Liver (tissue), 9 donors: ENCODE results near the gene BTN3A1. TPM values are rescaled to one million over a fixed set of nuclear protein-coding genes. Genes with fewer than 3 reads are reported as not detected.

Experiments used
- DNase-seq: peaks from one replicate; pipeline ENCODE4 v3.0.0-alpha.2; 2017; ENCODE audit warnings: low spot score
- H3K27ac ChIP-seq, 2 donors: one replicate each; pipeline ENCODE4 v1.7.0; 2013; ENCODE audit warnings: inconsistent platforms in 2 of 2, low read length in 2 of 2, control low read depth in 1 of 2, low read depth in 1 of 2, mild to moderate bottlenecking in 1 of 2
- H3K27me3 ChIP-seq, 4 donors: one replicate each; pipeline versions ENCODE4 v1.6.1 to v1.7.0; 2013; ENCODE audit warnings: low read length in 3 of 4, inconsistent platforms in 1 of 4, mild to moderate bottlenecking in 1 of 4, moderate library complexity in 1 of 4; ENCODE audit not compliant: control insufficient read depth in 4 of 4, insufficient read depth in 4 of 4
- H3K36me3 ChIP-seq, 4 donors: one replicate each; pipeline versions ENCODE4 v1.6.1 to v1.7.0; 2013; ENCODE audit warnings: low read length in 3 of 4, mild to moderate bottlenecking in 3 of 4, low read depth in 1 of 4, moderate library complexity in 1 of 4; ENCODE audit not compliant: control insufficient read depth in 4 of 4, insufficient read depth in 3 of 4
- H3K4me1 ChIP-seq, 4 donors: one replicate each; pipeline versions ENCODE4 v1.6.1 to v1.7.0; 2013; ENCODE audit warnings: low read length in 3 of 4, mild to moderate bottlenecking in 3 of 4, moderate library complexity in 1 of 4; ENCODE audit not compliant: control insufficient read depth in 4 of 4, insufficient read depth in 4 of 4
- H3K4me3 ChIP-seq, 3 donors: one replicate each; pipeline versions ENCODE4 v1.6.1 to v1.7.0; 2013; ENCODE audit warnings: low read length in 3 of 3, control low read depth in 1 of 3, low read depth in 1 of 3, mild to moderate bottlenecking in 1 of 3
- H3K9ac ChIP-seq, 2 donors: one replicate each; pipeline ENCODE4 v1.7.0; 2013; ENCODE audit warnings: low read length in 2 of 2, mild to moderate bottlenecking in 2 of 2, moderate library complexity in 2 of 2, control low read depth in 1 of 2, low read depth in 1 of 2
- H3K9me3 ChIP-seq, 4 donors: one replicate each; pipeline versions ENCODE4 v1.6.1 to v1.7.0; 2013; ENCODE audit warnings: low read length in 3 of 4; ENCODE audit not compliant: control insufficient read depth in 4 of 4
- ATF3 ChIP-seq: IDR thresholded peaks from 2 replicates; pipeline ENCODE4 v1.6.1; 2016; ENCODE audit warnings: antibody characterized with exemption
- CTCF ChIP-seq: fragments of 150-350 bp; IDR thresholded peaks from 2 replicates; pipeline ENCODE4 v1.5.1; 2017; ENCODE audit warnings: improper control_type of control experiment, low read depth, low read length; ENCODE audit not compliant: missing input control
- EGR1 ChIP-seq, 2 donors: IDR thresholded peaks; 2 replicates each; pipeline ENCODE4 v1.6.1; 2016 to 2018; ENCODE audit warnings: antibody characterized with exemption in 2 of 2, low read depth in 2 of 2
- FOXA1 ChIP-seq: IDR thresholded peaks from 2 replicates; pipeline ENCODE4 v1.6.1; 2016; ENCODE audit warnings: antibody characterized with exemption
- FOXA2 ChIP-seq: IDR thresholded peaks from 2 replicates; pipeline ENCODE4 v1.6.1; 2016; ENCODE audit warnings: antibody characterized with exemption
- GABPA ChIP-seq, 2 donors: IDR thresholded peaks in 1 of 2; conservative IDR thresholded peaks in 1 of 2; 2 replicates each; pipeline ENCODE4 v1.6.1; 2016; ENCODE audit warnings: antibody characterized with exemption in 2 of 2, mild to moderate bottlenecking in 1 of 2, moderate library complexity in 1 of 2
- HNF4A ChIP-seq, 2 donors: conservative IDR thresholded peaks; 2 replicates each; pipeline ENCODE4 v1.6.1; 2016; ENCODE audit warnings: antibody characterized with exemption in 2 of 2, mild to moderate bottlenecking in 2 of 2
- HNF4G ChIP-seq: IDR thresholded peaks from 2 replicates; pipeline ENCODE4 v1.6.1; 2016; ENCODE audit warnings: antibody characterized with exemption
- JUND ChIP-seq, 2 donors: IDR thresholded peaks; 2 replicates each; pipeline ENCODE4 v1.6.1; 2016; ENCODE audit warnings: antibody characterized with exemption in 2 of 2
- NR2F2 ChIP-seq: IDR thresholded peaks from 2 replicates; pipeline ENCODE4 v1.6.1; 2016; ENCODE audit warnings: antibody characterized with exemption
- RAD21 ChIP-seq, 2 donors: IDR thresholded peaks; 2 replicates each; pipeline ENCODE4 v1.6.1; 2016; ENCODE audit warnings: antibody characterized with exemption in 2 of 2, mild to moderate bottlenecking in 2 of 2
- REST ChIP-seq: IDR thresholded peaks from 2 replicates; pipeline ENCODE4 v1.6.1; 2016; ENCODE audit warnings: antibody characterized with exemption, mild to moderate bottlenecking
- RXRA ChIP-seq, 2 donors: IDR thresholded peaks; 2 replicates each; pipeline ENCODE4 v1.6.1; 2017 to 2018; ENCODE audit warnings: antibody characterized with exemption in 2 of 2, mild to moderate bottlenecking in 1 of 2
- SP1 ChIP-seq: IDR thresholded peaks from 2 replicates; pipeline ENCODE4 v1.6.1; 2018; ENCODE audit warnings: antibody characterized with exemption, mild to moderate bottlenecking
- TAF1 ChIP-seq: conservative IDR thresholded peaks from 2 replicates; pipeline ENCODE4 v1.6.1; 2016; ENCODE audit warnings: antibody characterized with exemption, mild to moderate bottlenecking
- YY1 ChIP-seq: IDR thresholded peaks from 2 replicates; pipeline ENCODE4 v1.6.1; 2016; ENCODE audit warnings: antibody characterized with exemption, mild to moderate bottlenecking
- ZBTB33 ChIP-seq: IDR thresholded peaks from 2 replicates; pipeline ENCODE4 v1.6.1; 2016; ENCODE audit warnings: antibody characterized with exemption
- WGBS: extraction: QIAGEN DNeasy Blood & Tissue Kit; methylation state at CpG from one replicate; pipeline ENCODE4 v1.1.7; 2013; 5-methylcytosine and 5-hydroxymethylcytosine counted together
- polyA plus RNA-seq, 2 donors: library from polyadenylated mRNA; stranded (reverse) in 1 of 2; unstranded in 1 of 2; fragments of 200-250 nt in 1 of 2; fragments of >200 nt in 1 of 2; fragmentation: Nextera tagmentation in 1 of 2; extraction: Ambion mirVana in 1 of 2; gene quantifications; one replicate each; pipeline versions ENCODE4 v1.2.1 to v1.2.3, GENCODE V29; 2013 to 2015
- total RNA-seq, 2 donors: library from RNA; depleted of rRNA; stranded (reverse); fragments of >200 nt; gene quantifications; one replicate each; pipeline ENCODE4 v1.2.3, GENCODE V29; 2014
- TF ChIP-seq, protein P1 (sequence below): IDR thresholded peaks from 2 replicates; pipeline ENCODE4 v1.6.1; 2016; ENCODE audit warnings: antibody characterized with exemption
- donor health status: healthy.
- donor health status: healthy.
- donor health status: healthy.
- donor health status: healthy.
- donor health status: healthy.

The BTN3A1 gene
- total and polyA plus RNA-seq, 4 donors = 2.3 to 17.1 (median 6.3) TPM

DNA sequence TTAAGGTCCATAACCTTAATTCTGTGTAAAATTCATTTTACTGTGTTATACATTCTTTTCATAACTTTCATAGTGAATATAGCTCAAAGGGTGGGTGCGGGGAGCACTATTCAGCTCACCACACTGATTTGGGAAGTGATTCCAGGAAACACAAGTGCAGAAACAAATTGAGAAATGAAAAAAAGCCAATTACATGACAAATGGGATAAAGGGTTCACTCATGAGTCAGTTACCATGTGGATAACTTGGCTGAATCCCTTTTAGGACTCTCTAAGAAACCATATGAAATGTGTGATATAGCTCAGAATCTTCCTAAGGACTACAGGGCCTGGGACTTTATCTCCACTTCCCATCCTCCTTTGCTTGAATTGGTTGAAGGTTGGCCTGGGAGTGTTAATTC, 52.6 kb downstream of the BTN3A1 start:
- H3K4me3 ChIP-seq = no peak overlapping the region
- H3K9ac ChIP-seq = no peak overlapping the region
- H3K27ac ChIP-seq = no peak overlapping the region
- 97% methylated on average over 1 of the region's 1 CpG for WGBS
- H3K27me3 ChIP-seq = no peaks in the 10 kb centered on the region
- TF ChIP-seq CTCF = no peak
- TF ChIP-seq, protein P1, sequence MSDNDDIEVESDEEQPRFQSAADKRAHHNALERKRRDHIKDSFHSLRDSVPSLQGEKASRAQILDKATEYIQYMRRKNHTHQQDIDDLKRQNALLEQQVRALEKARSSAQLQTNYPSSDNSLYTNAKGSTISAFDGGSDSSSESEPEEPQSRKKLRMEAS = no peak
- TF ChIP-seq NR2F2 = no peak
- TF ChIP-seq FOXA2 = no peak
- TF ChIP-seq ZBTB33 = no peak
- TF ChIP-seq FOXA1 = no peak
- no peak for TF ChIP-seq SP1
- TF ChIP-seq HNF4G = no peak
- no peak for TF ChIP-seq RXRA (IDR thresholded peaks at IDR 0.05)
- no peak for TF ChIP-seq HNF4A (conservative IDR thresholded peaks at IDR 0.05)
- no peak for TF ChIP-seq GABPA (IDR thresholded peaks at IDR 0.05 in 1 of 2, conservative IDR thresholded peaks at IDR 0.05 in 1 of 2)
- no peak for TF ChIP-seq RAD21 (IDR thresholded peaks at IDR 0.05)
- no peak for TF ChIP-seq JUND (IDR thresholded peaks at IDR 0.05)
- no peak for TF ChIP-seq YY1
- TF ChIP-seq EGR1 (IDR thresholded peaks at IDR 0.05; ENCODE audit: low read depth in 2 of 2) = no peak
- no peak for TF ChIP-seq ATF3
- no peak for TF ChIP-seq REST
- TF ChIP-seq TAF1 = no peak
- no peaks in the 10 kb centered on the region for H3K9me3 ChIP-seq
- peaks cover 0 to 15% (median 10%) of the 10 kb centered on the region in 4 donors for H3K4me1 ChIP-seq
- H3K36me3 ChIP-seq = peaks cover 0 to 10% (median 3%) of the 10 kb centered on the region in 4 donors
- DNase-seq = no peak
